Endothelial cell of umbilical vein (primary cell): ENCODE measurements around the gene SWT1.

Source experiments
- EZH2 ChIP-seq: IDR thresholded peaks from 2 replicates; pipeline ENCODE4 v1.6.1; 2012; ENCODE audit warnings: borderline replicate concordance, low read depth, mild to moderate bottlenecking, moderate library complexity, low read length, inconsistent platforms; ENCODE audit not compliant: severe bottlenecking
- GATA2 ChIP-seq: IDR thresholded peaks from 2 replicates; pipeline ENCODE4 v1.7.0; 2011; ENCODE audit warnings: low read depth, mild to moderate bottlenecking, moderate library complexity, mixed read lengths, low read length; ENCODE audit not compliant: insufficient read length, insufficient read depth
- JUN ChIP-seq: IDR thresholded peaks from 2 replicates; pipeline ENCODE4 v1.6.1; 2011; ENCODE audit warnings: borderline replicate concordance, low read depth; ENCODE audit not compliant: insufficient read length, insufficient read depth
- MAX ChIP-seq: IDR thresholded peaks from 2 replicates; pipeline ENCODE4 v1.6.1; 2011; ENCODE audit not compliant: insufficient read depth, insufficient read length
- POLR2A ChIP-seq: IDR thresholded peaks from 2 replicates; pipeline ENCODE4 v1.6.1; 2012; ENCODE audit warnings: low read depth, mild to moderate bottlenecking, control low read depth, low read length
- POLR2AphosphoS5 ChIP-seq: IDR thresholded peaks from 2 replicates; pipeline ENCODE4 v1.6.1; 2012; ENCODE audit warnings: low read depth, mild to moderate bottlenecking, control low read depth, low read length, moderate library complexity; ENCODE audit not compliant: insufficient read depth
- TF ChIP-seq, protein P1 (sequence below), 2 donors: IDR thresholded peaks; 1 replicate in 1 of 2; 2 replicates in 1 of 2; pipeline ENCODE4 v1.5.1; 2011; ENCODE audit warnings: low read length in 2 of 2, mild to moderate bottlenecking in 2 of 2, moderate library complexity in 2 of 2, control low read depth in 1 of 2, inconsistent platforms in 1 of 2, low read depth in 1 of 2; ENCODE audit not compliant: insufficient read depth in 1 of 2; ENCODE audit errors: extremely low read depth in 1 of 2

- TF ChIP-seq, protein P1, sequence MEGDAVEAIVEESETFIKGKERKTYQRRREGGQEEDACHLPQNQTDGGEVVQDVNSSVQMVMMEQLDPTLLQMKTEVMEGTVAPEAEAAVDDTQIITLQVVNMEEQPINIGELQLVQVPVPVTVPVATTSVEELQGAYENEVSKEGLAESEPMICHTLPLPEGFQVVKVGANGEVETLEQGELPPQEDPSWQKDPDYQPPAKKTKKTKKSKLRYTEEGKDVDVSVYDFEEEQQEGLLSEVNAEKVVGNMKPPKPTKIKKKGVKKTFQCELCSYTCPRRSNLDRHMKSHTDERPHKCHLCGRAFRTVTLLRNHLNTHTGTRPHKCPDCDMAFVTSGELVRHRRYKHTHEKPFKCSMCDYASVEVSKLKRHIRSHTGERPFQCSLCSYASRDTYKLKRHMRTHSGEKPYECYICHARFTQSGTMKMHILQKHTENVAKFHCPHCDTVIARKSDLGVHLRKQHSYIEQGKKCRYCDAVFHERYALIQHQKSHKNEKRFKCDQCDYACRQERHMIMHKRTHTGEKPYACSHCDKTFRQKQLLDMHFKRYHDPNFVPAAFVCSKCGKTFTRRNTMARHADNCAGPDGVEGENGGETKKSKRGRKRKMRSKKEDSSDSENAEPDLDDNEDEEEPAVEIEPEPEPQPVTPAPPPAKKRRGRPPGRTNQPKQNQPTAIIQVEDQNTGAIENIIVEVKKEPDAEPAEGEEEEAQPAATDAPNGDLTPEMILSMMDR (IDR thresholded peaks at IDR 0.05; ENCODE audit: extremely low read depth in 1 of 2, insufficient read depth in 1 of 2, low read depth in 1 of 2, low read length in 2 of 2), result no peak
- TF ChIP-seq EZH2 (no peak), POLR2AphosphoS5 (no peak), POLR2A (no peak), JUN (no peak), MAX (no peak), GATA2 (no peak)
Measured at GRCh38 chr1:185284533-185285276, 127.7 kb downstream of the SWT1 start.
